Common myeloid progenitor, CD34-positive (primary cell): ENCODE measurements around the gene OTOGL.
A peak's percentile ranks its signal among the peaks of the same experiment; 100 is the strongest.

Experiments used
- CTCF ChIA-PET: fragments of 350-600 bp; sonication (Branson Sonifier 250); formaldehyde crosslinking; loops from one replicate; lab custom pipeline; 2021; ENCODE audit warnings: antibody characterized with exemption; lab: Charles Lee
- POLR2A ChIA-PET: fragments of 350-600 bp; sonication (Branson Sonifier 250); formaldehyde crosslinking; loops from one replicate; lab custom pipeline; 2021; ENCODE audit warnings: antibody characterized with exemption; lab: Charles Lee
- DNase-seq, 3 donors: peaks; one replicate each; pipeline versions ENCODE4 v3.0.0 to v3.0.0-alpha.2; 2013
- H3K27ac ChIP-seq, 2 experiments: 1 replicate in 1 of 2; 2 replicates in 1 of 2; pipeline ENCODE4 v1.7.0; 2013; ENCODE audit warnings: inconsistent platforms in 2 of 2, low read length in 2 of 2, mild to moderate bottlenecking in 2 of 2, low read depth in 1 of 2, moderate library complexity in 1 of 2; ENCODE audit not compliant: severe bottlenecking in 2 of 2, insufficient read depth in 1 of 2, poor library complexity in 1 of 2
- H3K27me3 ChIP-seq, 5 experiments: replicated peaks in 2 of 5; 1 replicate in 3 of 5; 2 replicates in 2 of 5; pipeline versions ENCODE4 v1.6.1 to v1.7.0; 2013; ENCODE audit warnings: low read length in 4 of 5, mild to moderate bottlenecking in 2 of 5, moderate library complexity in 2 of 5, inconsistent platforms in 1 of 5; ENCODE audit not compliant: insufficient read depth in 5 of 5, control insufficient read depth in 4 of 5
- H3K36me3 ChIP-seq, 4 experiments: 1 replicate in 2 of 4; 2 replicates in 2 of 4; pipeline versions ENCODE4 v1.6.1 to v1.7.0; 2013; ENCODE audit warnings: low read length in 3 of 4, control low read depth in 1 of 4, mild to moderate bottlenecking in 1 of 4; ENCODE audit not compliant: control insufficient read depth in 4 of 4, insufficient read depth in 4 of 4
- H3K4me1 ChIP-seq, 4 experiments: 1 replicate in 3 of 4; 2 replicates in 1 of 4; pipeline versions ENCODE4 v1.6.1 to v1.7.1; 2013; ENCODE audit warnings: low read length in 3 of 4, mild to moderate bottlenecking in 3 of 4, control low read depth in 1 of 4, inconsistent platforms in 1 of 4, moderate library complexity in 1 of 4; ENCODE audit not compliant: control insufficient read depth in 4 of 4, insufficient read depth in 4 of 4; ENCODE audit errors: control extremely low read depth in 1 of 4
- H3K4me3 ChIP-seq, 7 experiments: 1 replicate in 4 of 7; 2 replicates in 3 of 7; pipeline versions ENCODE4 v1.5.1 to v1.7.0; 2013; ENCODE audit warnings: mild to moderate bottlenecking in 7 of 7, low read length in 6 of 7, moderate library complexity in 6 of 7, inconsistent platforms in 2 of 7, low read depth in 2 of 7, control low read depth in 1 of 7; ENCODE audit not compliant: insufficient read depth in 4 of 7, control insufficient read depth in 1 of 7; ENCODE audit errors: extremely low read depth in 1 of 7
- H3K9me3 ChIP-seq, 5 experiments: 1 replicate in 4 of 5; 2 replicates in 1 of 5; pipeline versions ENCODE4 v1.6.1 to v1.7.1; 2013; ENCODE audit warnings: low read length in 4 of 5, mild to moderate bottlenecking in 2 of 5, inconsistent platforms in 1 of 5, low read depth in 1 of 5, moderate library complexity in 1 of 5; ENCODE audit not compliant: control insufficient read depth in 4 of 5, insufficient read depth in 2 of 5; ENCODE audit errors: control extremely low read depth in 1 of 5
- WGBS: methylation state at CpG from one replicate; pipeline ENCODE4 v1.1.5; 2013; ENCODE audit not compliant: insufficient coverage; 5-methylcytosine and 5-hydroxymethylcytosine counted together

Gene OTOGL

DNA sequence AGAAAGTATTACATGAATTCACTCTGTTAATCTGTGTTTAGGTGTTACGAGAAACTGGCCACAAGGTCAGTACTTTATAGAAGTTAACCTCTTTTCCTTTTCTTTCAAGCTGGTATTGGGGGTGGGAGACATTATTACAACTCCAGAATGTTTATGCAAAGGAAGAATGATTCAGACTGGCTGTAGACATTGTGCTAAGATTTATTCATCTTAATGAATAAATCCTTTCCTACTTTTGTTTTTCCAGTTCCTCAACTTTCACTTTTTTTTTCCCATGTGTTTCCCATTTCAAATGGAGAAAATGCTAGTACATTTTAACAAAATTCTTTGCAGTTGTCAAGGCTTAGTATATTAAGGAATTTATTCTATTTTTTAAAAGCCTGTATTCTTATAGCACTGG lies 1.3 kb downstream of the OTOGL start:
- ChIA-PET CTCF (no interaction called here), POLR2A (no interaction called here)
- no CpG with 5 or more reads among the region's 1 CpG for whole genome bisulfite sequencing
- Histone ChIP-seq H3K36me3 (no peaks in the 10 kb centered on the region), H3K27me3 (peaks cover 0 to 2% (median 0%) of the 10 kb centered on the region in 5 experiments), H3K4me3 (no peak overlapping the region), H3K9me3 (no peaks in the 10 kb centered on the region), H3K4me1 (no peaks in the 10 kb centered on the region), H3K27ac (no peak overlapping the region)
- no peak for DNase-seq

DNA sequence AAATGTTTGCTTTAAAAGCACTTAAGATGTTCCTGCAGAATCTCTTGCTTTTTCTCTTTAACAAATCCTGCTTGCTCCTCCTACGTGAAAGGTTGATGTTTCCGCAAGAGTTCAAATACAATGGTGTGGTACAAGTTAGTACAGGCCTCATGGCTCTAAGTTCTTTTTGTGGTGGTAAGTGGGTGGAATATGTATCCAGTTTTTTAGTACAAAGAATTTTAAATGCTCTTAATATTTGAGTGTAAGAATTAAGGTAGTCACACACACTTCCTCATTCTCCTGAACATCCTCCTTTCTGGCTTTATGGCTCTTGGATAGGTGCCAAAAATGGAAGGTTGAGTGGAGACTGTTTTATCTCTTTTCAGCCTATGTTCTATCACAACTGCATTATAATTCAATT lies 1.8 kb downstream of the OTOGL start:
- peaks cover 0 to 2% (median 0%) of the 10 kb centered on the region in 5 experiments for H3K27me3 ChIP-seq
- CTCF ChIA-PET: interaction anchor here (0.8 kb wide), 1 partner anchor 539 kb away, joined by 3 read pairs; no protein-coding TSS in a partner anchor
- H3K9me3 ChIP-seq: no peaks in the 10 kb centered on the region
- H3K27ac ChIP-seq: no peak overlapping the region
- no peaks in the 10 kb centered on the region for H3K36me3 ChIP-seq
- no peaks in the 10 kb centered on the region for H3K4me1 ChIP-seq
- POLR2A ChIA-PET: no interaction called here
- peak; percentile 25 to 75 (median 75) for DNase-seq
- no peak overlapping the region for H3K4me3 ChIP-seq
- WGBS: 20% methylated on average over 1 of the region's 2 CpGs

- Histone ChIP-seq H3K27me3 (peaks cover 0 to 2% (median 0%) of the 10 kb centered on the region in 5 experiments), H3K4me3 (no peak overlapping the region), H3K9me3 (no peaks in the 10 kb centered on the region), H3K27ac (no peak overlapping the region), H3K4me1 (no peaks in the 10 kb centered on the region), H3K36me3 (no peaks in the 10 kb centered on the region)
- WGBS: 90% methylated on average over 2 of the region's 5 CpGs
- DNase-seq: no peak
- CTCF ChIA-PET: no interaction called here
- POLR2A ChIA-PET: no interaction called here
These were observed 7.9 kb downstream of the OTOGL start for GRCh38 chr12:80107221-80107620.

GRCh38 chr12:80116735-80117134 lies 17.4 kb downstream of the OTOGL start:
- no peaks in the 10 kb centered on the region for H3K36me3 ChIP-seq
- ChIA-PET CTCF (no interaction called here), POLR2A (no interaction called here)

GRCh38 chr12:80118565-80119324 lies 19.4 kb downstream of the OTOGL start:
- no peak for DNase-seq
- H3K27me3 ChIP-seq: no peaks in the 10 kb centered on the region
- no peak overlapping the region for H3K27ac ChIP-seq
- H3K9me3 ChIP-seq: peaks cover 0 to 7% (median 0%) of the 10 kb centered on the region in 5 experiments
- H3K36me3 ChIP-seq: no peaks in the 10 kb centered on the region
- no peaks in the 10 kb centered on the region for H3K4me1 ChIP-seq
- POLR2A ChIA-PET: no interaction called here
- no peak overlapping the region for H3K4me3 ChIP-seq
- CTCF ChIA-PET: no interaction called here
- 100% methylated on average over 1 of the region's 2 CpGs for WGBS

More at GRCh38 chr12:80116735-80117134, 17.4 kb downstream of the OTOGL start:
- DNase-seq: no peak
- no peaks in the 10 kb centered on the region for H3K4me1 ChIP-seq
- H3K4me3 ChIP-seq: no peak overlapping the region
- peaks cover 0 to 7% (median 0%) of the 10 kb centered on the region in 5 experiments for H3K9me3 ChIP-seq
- no peaks in the 10 kb centered on the region for H3K27me3 ChIP-seq
- no peak overlapping the region for H3K27ac ChIP-seq

DNA sequence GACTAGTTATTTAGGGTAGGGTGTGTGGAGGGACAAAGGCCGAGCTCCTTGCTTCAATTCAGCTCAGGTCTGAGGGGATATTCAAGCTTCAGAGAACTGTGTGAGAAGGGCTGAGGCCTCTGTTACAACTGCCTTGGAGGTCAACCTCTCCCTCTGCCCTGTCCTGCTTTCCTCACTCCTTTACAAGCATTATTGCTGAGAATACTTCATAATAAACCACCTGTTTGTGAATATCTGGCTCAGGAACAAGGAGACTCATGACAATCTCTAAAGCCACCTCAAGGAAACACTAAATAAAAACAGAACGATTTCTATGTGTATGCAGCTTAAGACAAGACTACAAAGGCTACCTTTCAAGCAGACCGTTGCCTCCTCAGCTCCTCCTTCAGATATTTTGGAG lies 21.7 kb downstream of the OTOGL start:
- CTCF ChIA-PET: interaction anchor here (1.3 kb wide), 1 partner anchor 18 kb away, joined by 4 read pairs; no protein-coding TSS in a partner anchor
- 87% methylated on average over 2 of the region's 3 CpGs for WGBS

GRCh38 chr12:80121661-80122060 lies 22.3 kb downstream of the OTOGL start:
- Histone ChIP-seq H3K4me1 (no peaks in the 10 kb centered on the region), H3K27me3 (no peaks in the 10 kb centered on the region), H3K27ac (no peak overlapping the region), H3K9me3 (no peaks in the 10 kb centered on the region), H3K4me3 (no peak overlapping the region), H3K36me3 (no peaks in the 10 kb centered on the region)
- ChIA-PET POLR2A (no interaction called here), CTCF (interaction anchor here (1.3 kb wide), 1 partner anchor 18 kb away, joined by 4 read pairs; no protein-coding TSS in a partner anchor)
- no peak for DNase-seq
- no CpG with 5 or more reads among the region's 3 CpGs for WGBS

More for the DNA sequence above, 21.7 kb downstream of the OTOGL start:
- Histone ChIP-seq H3K4me1 (no peaks in the 10 kb centered on the region), H3K4me3 (no peak overlapping the region), H3K36me3 (no peaks in the 10 kb centered on the region), H3K27ac (no peak overlapping the region), H3K27me3 (no peaks in the 10 kb centered on the region), H3K9me3 (peaks cover 0 to 2% (median 0%) of the 10 kb centered on the region in 5 experiments)
- POLR2A ChIA-PET: no interaction called here
- DNase-seq: no peak
